A375 (cell line): Measurements from ENCODE around the gene GOLGA6D. TPM values are rescaled to one million over a fixed set of nuclear protein-coding genes. Genes with fewer than 3 reads are reported as not detected.

ENCODE experiments used
- small RNA-seq: library from RNA; depleted of rRNA; stranded (forward); fragments of <200 nt; gene quantifications from one replicate; pipeline ENCODE3, GENCODE V24; 2014
- total RNA-seq: library from RNA; depleted of rRNA; stranded (reverse); fragments of >200 nt; shearing (Covaris generic); gene quantifications from 2 replicates; pipeline ENCODE4 v1.2.3, GENCODE V29; 2014; rRNA removed

Gene GOLGA6D, protein sequence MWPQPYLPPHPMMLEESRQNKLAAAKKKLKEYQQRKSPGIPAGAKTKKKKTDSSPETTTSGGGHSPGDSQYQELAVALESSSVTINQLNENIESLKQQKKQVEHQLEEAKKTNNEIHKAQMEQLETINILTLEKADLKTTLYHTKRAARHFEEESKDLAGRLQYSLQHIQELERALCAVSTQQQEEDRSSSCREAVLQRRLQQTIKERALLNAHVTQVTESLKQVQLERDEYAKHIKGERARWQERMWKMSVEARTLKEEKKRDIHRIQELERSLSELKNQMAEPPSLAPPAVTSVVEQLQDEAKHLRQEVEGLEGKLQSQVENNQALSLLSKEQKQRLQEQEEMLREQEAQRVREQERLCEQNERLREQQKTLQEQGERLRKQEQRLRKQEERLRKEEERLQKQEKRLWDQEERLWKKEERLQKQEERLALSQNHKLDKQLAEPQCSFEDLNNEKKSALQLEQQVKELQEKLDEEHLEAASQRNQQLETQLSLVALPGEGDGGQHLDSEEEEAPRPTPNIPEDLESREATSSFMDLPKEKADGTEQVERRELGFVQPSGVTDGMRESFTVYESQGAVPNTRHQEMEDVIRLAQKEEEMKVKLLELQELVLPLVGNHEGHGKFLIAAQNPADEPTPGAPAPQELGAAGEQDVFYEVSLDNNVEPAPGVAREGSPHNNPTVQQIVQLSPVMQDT
- not detected in 2 replicates for total RNA-seq

DNA sequence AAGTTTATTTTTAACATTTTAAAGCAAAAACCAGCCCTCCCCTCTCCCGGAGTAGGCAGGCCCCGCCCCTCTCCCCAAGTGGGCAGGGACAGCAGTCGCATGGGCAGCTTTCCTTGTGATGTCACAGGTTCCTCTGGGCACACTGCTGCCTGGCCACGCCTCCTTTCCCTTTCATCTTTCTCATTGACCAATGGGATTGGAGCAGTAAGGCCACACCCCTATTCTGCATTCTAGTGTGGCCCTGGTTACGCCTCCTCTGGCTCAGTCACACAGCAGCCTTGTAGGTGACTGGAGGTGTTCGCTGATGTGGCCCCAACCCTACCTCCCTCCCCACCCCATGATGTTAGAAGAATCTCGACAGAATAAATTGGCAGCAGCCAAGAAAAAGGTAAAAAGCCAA is at the start of gene GOLGA6D:
GOLGA6D (plus strand) TSS at position 264 of the 400 bp plus-strand sequence; CDS start at position 305, 41 bp downstream.

DNA sequence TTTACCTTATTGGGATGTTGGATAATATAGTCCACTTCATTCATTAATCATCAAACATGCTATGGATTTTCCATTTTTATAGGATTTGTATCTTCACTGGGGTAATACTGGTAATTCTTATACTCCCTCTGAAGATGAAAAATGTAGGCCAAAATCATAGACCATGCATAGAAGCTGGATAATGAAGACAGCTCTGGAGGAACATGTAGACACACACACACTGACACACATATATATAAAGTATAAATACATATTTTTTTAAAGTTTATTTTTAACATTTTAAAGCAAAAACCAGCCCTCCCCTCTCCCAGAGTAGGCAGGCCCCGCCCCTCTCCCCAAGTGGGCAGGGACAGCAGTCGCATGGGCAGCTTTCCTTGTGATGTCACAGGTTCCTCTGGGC is 24.6 kb upstream of the GOLGA6D start, which contains the start of gene GOLGA6C:
GOLGA6C (plus strand) TSS at position 301 of the 400 bp plus-strand sequence. CDS start 265 bp downstream, outside the sequence.

DNA sequence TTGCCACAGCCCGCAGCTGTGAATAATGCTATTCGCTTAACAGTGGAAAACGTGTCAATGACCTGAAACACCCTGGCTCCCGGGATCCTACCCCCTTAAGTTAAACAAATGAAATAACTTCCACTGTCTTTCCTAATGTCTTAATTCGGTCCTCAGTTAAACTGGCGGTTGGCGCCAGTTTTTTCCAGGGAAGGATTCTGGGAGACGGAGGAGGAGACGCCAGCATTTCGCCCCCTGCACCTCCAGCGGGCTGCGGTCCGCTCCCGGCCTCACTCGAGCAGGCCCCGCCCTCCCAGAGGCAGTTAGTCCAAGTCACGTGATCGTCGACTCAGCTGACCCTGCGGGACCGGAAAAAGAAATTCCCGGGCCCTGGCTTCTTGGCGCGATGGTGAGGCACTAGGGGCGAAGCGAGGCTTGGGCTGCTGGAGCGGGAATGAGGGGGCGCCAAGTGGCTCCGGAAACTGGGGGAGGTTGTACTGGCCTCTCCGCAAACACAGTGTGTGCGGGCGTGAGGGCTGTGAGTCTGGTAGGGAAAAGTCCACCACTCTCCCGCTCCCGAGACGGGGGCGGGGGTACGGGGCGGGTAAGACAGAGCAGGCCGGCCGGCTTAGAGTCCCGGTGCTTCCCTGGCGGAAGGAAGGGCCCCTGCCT is 53.2 kb downstream of the GOLGA6D start, which contains the start of gene COMMD4:
COMMD4 (plus strand) TSS at position 359 of the 651 bp plus-strand sequence; CDS start at position 386, 27 bp downstream.

Small RNA genes within 50 kb of the gene (small RNA-seq; reads per million reads assigned to genes)
- gene AC068338.1: not detected
- gene RN7SL327P: not detected
- gene RN7SL489P: not detected

Other genes starting within 250 kb of the GOLGA6D start
- 14.2 and 14.7 TPM in 2 replicates for gene C15orf39, start 81.0 kb upstream of the GOLGA6D start, total RNA-seq
- gene GOLGA6C, start 24.5 kb upstream of the GOLGA6D start, total RNA-seq: 0.05 TPM in 1 of 2 replicates, not detected in the other
- 166 and 170 TPM in 2 replicates for gene COMMD4, start 53.2 kb downstream of the GOLGA6D start, total RNA-seq
- 3.8 and 9.4 TPM in 2 replicates for gene NEIL1, start 64.2 kb downstream of the GOLGA6D start, total RNA-seq
- 207 and 214 TPM in 2 replicates for gene MAN2C1, start 85.8 kb downstream of the GOLGA6D start, total RNA-seq
- 31.0 and 40.1 TPM in 2 replicates for gene SIN3A, start 168.9 kb downstream of the GOLGA6D start, total RNA-seq